Psoas muscle (tissue), 8 donors: Measurements from ENCODE around the gene ATRNL1. TPM values are rescaled to one million over a fixed set of nuclear protein-coding genes. Genes with fewer than 3 reads are reported as not detected.
"Not testable (repeated sequence)": the region's sequence is repeated elsewhere in the genome, so short reads cannot be mapped to it uniquely, and the experiment has no call there.

ENCODE experiments used
- ATAC-seq, 4 donors: fragments of 200-7000 bp; cut with Tn5 transposase; one replicate each; pipeline ENCODE4 v1.9.1; 2020; ENCODE audit warnings: moderate library complexity in 3 of 4, mild to moderate bottlenecking in 2 of 4
- DNase-seq, 2 donors: peaks; one replicate each; pipeline ENCODE4 v3.0.0-alpha.2; 2020
- H3K27ac ChIP-seq: fragments of 200-600 bp; one replicate; pipeline ENCODE4 v1.8.0; 2022
- H3K27me3 ChIP-seq, 3 donors: fragments of 200-600 bp in 1 of 3; one replicate each; pipeline versions ENCODE4 v1.6.1 to v1.8.0; 2013 to 2022; ENCODE audit warnings: low read length in 2 of 3, mild to moderate bottlenecking in 2 of 3, moderate library complexity in 1 of 3; ENCODE audit not compliant: insufficient read depth in 3 of 3
- H3K36me3 ChIP-seq, 2 donors: fragments of 200-600 bp in 1 of 2; one replicate each; pipeline versions ENCODE4 v1.6.1 to v1.8.0; 2013 to 2022; ENCODE audit warnings: low read depth in 1 of 2, mild to moderate bottlenecking in 1 of 2, moderate library complexity in 1 of 2; ENCODE audit not compliant: insufficient read depth in 1 of 2
- H3K4me1 ChIP-seq: fragments of 200-600 bp; one replicate; pipeline ENCODE4 v1.8.0; 2022
- H3K4me3 ChIP-seq: fragments of 200-600 bp; one replicate; pipeline ENCODE4 v1.8.0; 2022; ENCODE audit warnings: mild to moderate bottlenecking
- H3K9me3 ChIP-seq: fragments of 200-600 bp; one replicate; pipeline ENCODE4 v1.8.0; 2022
- CTCF ChIP-seq: fragments of 200-600 bp; IDR thresholded peaks from one replicate; pipeline ENCODE4 v1.8.0; 2022; ENCODE audit warnings: antibody characterized with exemption
- WGBS, 3 donors: extraction: QIAGEN DNeasy Blood & Tissue Kit; methylation state at CpG; one replicate each; pipeline versions ENCODE4 v1.1.6 to v1.1.7; 2013; 5-methylcytosine and 5-hydroxymethylcytosine counted together
- intact Hi-C, 2 donors: fragments of 100-400 bp; cut with DNase I; formaldehyde crosslinking; loops; one replicate each; pipeline versions ENCODE4 v1.11.0 to v1.14.2; 2022
- polyA plus RNA-seq, 3 donors: library from polyadenylated mRNA; stranded (reverse); fragments of 200-250 nt; gene quantifications; one replicate each; pipeline ENCODE4 v1.2.3, GENCODE V29; 2013
- total RNA-seq, 4 donors: library from RNA; stranded (reverse); fragmentation: NEBNext Ultra II Directional in 2 of 4; extraction: Animal tissue kit (Norgen Biotek cat#: 25700) in 2 of 4; gene quantifications; one replicate each; pipeline versions ENCODE4 v1.2.1 to v1.2.4, GENCODE V29; 2021 to 2023
- donor health status: healthy with polysubstance abuse.
- donor health status: DM: no; HTN: no; CAD: no; lungs with moderate emphysema.
- donor health status: Bipolar disorder and iron deficiency.
- donor health status: healthy.
- donor health status: DM: yes; HTN: yes; CAD: no.
- donor health status: DM: no; HTN: no; CAD: no.
- donor health status: DM: no; HTN: no; CAD: no.
- donor health status: DM: yes; HTN: yes; CAD: no.

Gene ATRNL1
- total and polyA plus RNA-seq, 7 donors, result 0.01 to 7.1 (median 2.2) TPM

- no peak for TF ChIP-seq CTCF
- intact Hi-C loops, result no loop called here
- Histone ChIP-seq H3K4me1 (no peaks in the 10 kb centered on the region), H3K27ac (no peak overlapping the region), H3K27me3 (no peaks in the 10 kb centered on the region), H3K4me3 (no peak overlapping the region), H3K36me3 (no peaks in the 10 kb centered on the region), H3K9me3 (peaks cover 6% of the 10 kb centered on the region)
- DNase-seq, result no peak
- ATAC-seq, result no peak
- 85 to 89% (median 88%) methylated on average over 1 of the region's 1 CpG for WGBS, 3 donors
Observed at GRCh38 chr10:115103700-115104099, 10.5 kb downstream of the ATRNL1 start.

- H3K27me3 ChIP-seq, ATAC-seq, H3K4me1 ChIP-seq, DNase-seq, intact Hi-C loops, H3K36me3 ChIP-seq, H3K4me3 ChIP-seq, H3K27ac ChIP-seq, H3K9me3 ChIP-seq: not testable (repeated sequence)
- WGBS, 3 donors, result 91 to 93% (median 92%) methylated on average over 5 of the region's 5 CpGs
Observed at GRCh38 chr10:115105411-115105810, 12.2 kb downstream of the ATRNL1 start.

GRCh38 chr10:115107830-115108229, 14.7 kb downstream of the ATRNL1 start:
- intact Hi-C loops, result no loop called here
- Histone ChIP-seq H3K4me3 (no peak overlapping the region), H3K9me3 (peaks cover 6% of the 10 kb centered on the region), H3K27ac (no peak overlapping the region), H3K4me1 (no peaks in the 10 kb centered on the region), H3K36me3 (no peaks in the 10 kb centered on the region), H3K27me3 (no peaks in the 10 kb centered on the region)
- DNase-seq (no peak), ATAC-seq (no peak)
- no peak for TF ChIP-seq CTCF
- WGBS, 3 donors, result 83 to 91% (median 85%) methylated on average over 3 of the region's 3 CpGs

- ATAC-seq, result no peak
- no peaks in the 10 kb centered on the region for H3K36me3 ChIP-seq
- no peak for TF ChIP-seq CTCF
- H3K27me3 ChIP-seq, result no peaks in the 10 kb centered on the region
- H3K4me1 ChIP-seq, result no peaks in the 10 kb centered on the region
- DNase-seq, result no peak
- H3K9me3 ChIP-seq, result no peaks in the 10 kb centered on the region
- H3K4me3 ChIP-seq, result no peak overlapping the region
- WGBS, 3 donors, result 79 to 86% (median 86%) methylated on average over 3 of the region's 3 CpGs
- intact Hi-C loops, result no loop called here
- H3K27ac ChIP-seq, result no peak overlapping the region
Observed at GRCh38 chr10:115117301-115117700, 24.1 kb downstream of the ATRNL1 start.

GRCh38 chr10:115118346-115118745, 25.2 kb downstream of the ATRNL1 start:
- DNase-seq, result no peak
- no peak overlapping the region for H3K27ac ChIP-seq
- 57 to 89% (median 60%) methylated on average over 1 of the region's 1 CpG for WGBS, 3 donors

More at GRCh38 chr10:115118346-115118745, 25.2 kb downstream of the ATRNL1 start:
- intact Hi-C loops, result no loop called here
- no peaks in the 10 kb centered on the region for H3K36me3 ChIP-seq
- no peak overlapping the region for H3K4me3 ChIP-seq
- ATAC-seq, result no peak
- no peaks in the 10 kb centered on the region for H3K9me3 ChIP-seq
- no peaks in the 10 kb centered on the region for H3K27me3 ChIP-seq
- TF ChIP-seq CTCF, result no peak
- H3K4me1 ChIP-seq, result no peaks in the 10 kb centered on the region
